ENCODE measurements around the gene ANKS4B.
"Not testable (repeated sequence)": the region's sequence is repeated elsewhere in the genome, so short reads cannot be mapped to it uniquely, and the experiment has no call there.

ANKS4B gene

DNA sequence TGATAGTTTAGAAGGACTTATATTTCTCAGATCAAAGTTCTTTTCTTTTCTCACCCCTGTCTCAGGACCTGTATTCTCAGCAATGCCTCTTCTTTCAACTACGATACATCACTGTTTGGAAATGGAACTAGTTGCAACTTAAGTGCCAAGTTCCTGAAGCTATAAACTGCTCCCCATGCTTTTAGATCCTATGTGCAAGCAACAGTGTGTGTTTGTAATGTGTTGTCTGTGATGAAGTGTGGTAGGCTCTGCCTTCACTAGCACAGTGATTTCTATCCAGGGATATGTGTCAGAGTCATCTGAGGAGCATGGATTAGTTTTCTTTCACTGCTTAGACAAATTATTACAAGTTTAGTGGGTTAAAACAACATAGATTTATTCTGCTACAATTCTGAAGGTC, 40.5 kb upstream of the ANKS4B start (continued):
- TF ChIP-seq ZFP3 (CRISPR knock-in tag; IDR thresholded peaks at IDR 0.05) = no peak
- TF ChIP-seq SNAI2 (CRISPR knock-in tag; IDR thresholded peaks at IDR 0.05) = no peak
- no peak for TF ChIP-seq CSDC2 (CRISPR knock-in tag; IDR thresholded peaks at IDR 0.05)
- TF ChIP-seq ESRRG (CRISPR knock-in tag; IDR thresholded peaks at IDR 0.05) = no peak
- TF ChIP-seq TOX (CRISPR knock-in tag; IDR thresholded peaks at IDR 0.05; ENCODE audit: borderline replicate concordance) = no peak
- no peak for TF ChIP-seq GLIS3 (CRISPR knock-in tag; IDR thresholded peaks at IDR 0.05)
- no peak for TF ChIP-seq ARNTL (CRISPR knock-in tag; IDR thresholded peaks at IDR 0.05; ENCODE audit: borderline replicate concordance, low read depth)
- TF ChIP-seq ZNF8 (CRISPR knock-in tag; IDR thresholded peaks at IDR 0.05) = no peak
- TF ChIP-seq ZC3H10 (CRISPR knock-in tag; IDR thresholded peaks at IDR 0.05) = no peak

DNA sequence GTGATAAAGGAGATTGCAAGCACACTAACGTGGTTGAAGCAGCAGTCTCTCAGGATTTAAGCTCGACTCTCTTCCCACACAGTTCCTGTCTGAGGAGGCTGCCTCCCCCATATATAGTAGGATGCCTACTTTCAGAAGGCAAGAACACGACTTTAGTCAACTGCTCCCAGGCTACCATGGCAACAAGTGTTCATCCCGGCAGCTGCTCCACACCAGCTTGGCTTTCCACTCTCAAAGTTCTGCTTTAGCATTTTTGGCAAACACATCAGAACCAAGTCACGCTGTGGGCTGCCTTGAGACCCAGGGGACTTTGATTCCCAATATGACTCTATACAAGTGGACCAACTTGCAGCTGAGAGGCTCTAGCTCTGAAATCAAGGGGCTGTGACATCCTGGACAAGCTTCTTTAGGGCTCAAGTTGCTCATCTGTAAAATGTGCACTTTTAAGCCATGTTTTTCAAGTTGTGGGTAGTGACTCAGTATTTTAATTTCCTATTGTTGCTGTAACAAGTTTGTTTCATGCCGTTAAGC, 38.7 kb upstream of the ANKS4B start:
- no peak for ATAC-seq
- TF ChIP-seq GLIS3 (CRISPR knock-in tag; IDR thresholded peaks at IDR 0.05) = no peak
- no peak for TF ChIP-seq OSR1 (CRISPR knock-in tag; IDR thresholded peaks at IDR 0.05)
- TF ChIP-seq, protein P1, sequence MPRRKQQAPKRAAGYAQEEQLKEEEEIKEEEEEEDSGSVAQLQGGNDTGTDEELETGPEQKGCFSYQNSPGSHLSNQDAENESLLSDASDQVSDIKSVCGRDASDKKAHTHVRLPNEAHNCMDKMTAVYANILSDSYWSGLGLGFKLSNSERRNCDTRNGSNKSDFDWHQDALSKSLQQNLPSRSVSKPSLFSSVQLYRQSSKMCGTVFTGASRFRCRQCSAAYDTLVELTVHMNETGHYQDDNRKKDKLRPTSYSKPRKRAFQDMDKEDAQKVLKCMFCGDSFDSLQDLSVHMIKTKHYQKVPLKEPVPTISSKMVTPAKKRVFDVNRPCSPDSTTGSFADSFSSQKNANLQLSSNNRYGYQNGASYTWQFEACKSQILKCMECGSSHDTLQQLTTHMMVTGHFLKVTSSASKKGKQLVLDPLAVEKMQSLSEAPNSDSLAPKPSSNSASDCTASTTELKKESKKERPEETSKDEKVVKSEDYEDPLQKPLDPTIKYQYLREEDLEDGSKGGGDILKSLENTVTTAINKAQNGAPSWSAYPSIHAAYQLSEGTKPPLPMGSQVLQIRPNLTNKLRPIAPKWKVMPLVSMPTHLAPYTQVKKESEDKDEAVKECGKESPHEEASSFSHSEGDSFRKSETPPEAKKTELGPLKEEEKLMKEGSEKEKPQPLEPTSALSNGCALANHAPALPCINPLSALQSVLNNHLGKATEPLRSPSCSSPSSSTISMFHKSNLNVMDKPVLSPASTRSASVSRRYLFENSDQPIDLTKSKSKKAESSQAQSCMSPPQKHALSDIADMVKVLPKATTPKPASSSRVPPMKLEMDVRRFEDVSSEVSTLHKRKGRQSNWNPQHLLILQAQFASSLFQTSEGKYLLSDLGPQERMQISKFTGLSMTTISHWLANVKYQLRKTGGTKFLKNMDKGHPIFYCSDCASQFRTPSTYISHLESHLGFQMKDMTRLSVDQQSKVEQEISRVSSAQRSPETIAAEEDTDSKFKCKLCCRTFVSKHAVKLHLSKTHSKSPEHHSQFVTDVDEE (CRISPR knock-in tag; IDR thresholded peaks at IDR 0.05) = no peak
- TF ChIP-seq, protein P2, sequence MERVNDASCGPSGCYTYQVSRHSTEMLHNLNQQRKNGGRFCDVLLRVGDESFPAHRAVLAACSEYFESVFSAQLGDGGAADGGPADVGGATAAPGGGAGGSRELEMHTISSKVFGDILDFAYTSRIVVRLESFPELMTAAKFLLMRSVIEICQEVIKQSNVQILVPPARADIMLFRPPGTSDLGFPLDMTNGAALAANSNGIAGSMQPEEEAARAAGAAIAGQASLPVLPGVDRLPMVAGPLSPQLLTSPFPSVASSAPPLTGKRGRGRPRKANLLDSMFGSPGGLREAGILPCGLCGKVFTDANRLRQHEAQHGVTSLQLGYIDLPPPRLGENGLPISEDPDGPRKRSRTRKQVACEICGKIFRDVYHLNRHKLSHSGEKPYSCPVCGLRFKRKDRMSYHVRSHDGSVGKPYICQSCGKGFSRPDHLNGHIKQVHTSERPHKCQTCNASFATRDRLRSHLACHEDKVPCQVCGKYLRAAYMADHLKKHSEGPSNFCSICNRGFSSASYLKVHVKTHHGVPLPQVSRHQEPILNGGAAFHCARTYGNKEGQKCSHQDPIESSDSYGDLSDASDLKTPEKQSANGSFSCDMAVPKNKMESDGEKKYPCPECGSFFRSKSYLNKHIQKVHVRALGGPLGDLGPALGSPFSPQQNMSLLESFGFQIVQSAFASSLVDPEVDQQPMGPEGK (CRISPR knock-in tag; IDR thresholded peaks at IDR 0.05; ENCODE audit: borderline replicate concordance) = no peak
- no peak for TF ChIP-seq CSDC2 (CRISPR knock-in tag; IDR thresholded peaks at IDR 0.05)
- TF ChIP-seq ZC3H10 (CRISPR knock-in tag; IDR thresholded peaks at IDR 0.05) = no peak

DNA sequence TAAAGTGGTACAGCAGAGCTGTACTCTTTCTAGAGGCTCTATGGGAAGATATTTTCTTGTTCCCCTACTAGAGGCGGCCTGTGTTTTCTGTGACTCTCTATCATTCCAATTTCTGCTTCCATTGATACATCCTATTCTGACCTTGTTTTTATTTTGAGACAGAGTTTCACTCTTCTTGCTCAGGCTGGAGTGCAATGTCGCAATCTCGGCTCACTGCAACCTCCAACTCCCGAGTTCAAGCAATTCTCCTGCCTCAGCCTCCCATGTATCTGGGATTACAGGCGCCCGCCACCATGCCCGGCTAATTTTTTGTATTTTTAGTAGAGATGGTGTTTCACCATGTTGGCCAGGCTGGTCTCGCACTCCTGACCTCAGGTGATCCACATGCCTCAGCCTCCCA, 38.2 kb upstream of the ANKS4B start:
- ATAC-seq = not testable (repeated sequence)

DNA sequence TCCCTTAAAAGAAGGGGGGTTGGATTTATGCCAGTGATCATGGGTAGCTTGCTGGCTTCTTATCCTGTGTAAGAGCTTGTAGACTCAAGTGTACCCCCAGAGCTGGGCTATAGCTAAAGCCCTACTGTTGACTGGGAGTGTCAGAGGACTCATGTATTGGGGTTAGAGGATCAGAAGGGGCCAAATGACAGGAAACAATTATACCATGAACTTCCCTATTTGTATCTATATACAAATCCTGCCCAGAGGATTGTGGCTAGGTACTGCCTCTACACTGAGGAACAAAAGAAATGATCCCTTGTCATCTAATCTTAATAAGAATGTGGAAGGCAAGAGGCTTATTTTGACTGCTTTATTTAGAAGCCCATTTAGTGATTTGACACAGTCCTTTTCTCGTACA, 36.4 kb upstream of the ANKS4B start:
- no peak for ATAC-seq
- TF ChIP-seq, protein P1 (CRISPR knock-in tag; IDR thresholded peaks at IDR 0.05) = no peak
- TF ChIP-seq, protein P3, sequence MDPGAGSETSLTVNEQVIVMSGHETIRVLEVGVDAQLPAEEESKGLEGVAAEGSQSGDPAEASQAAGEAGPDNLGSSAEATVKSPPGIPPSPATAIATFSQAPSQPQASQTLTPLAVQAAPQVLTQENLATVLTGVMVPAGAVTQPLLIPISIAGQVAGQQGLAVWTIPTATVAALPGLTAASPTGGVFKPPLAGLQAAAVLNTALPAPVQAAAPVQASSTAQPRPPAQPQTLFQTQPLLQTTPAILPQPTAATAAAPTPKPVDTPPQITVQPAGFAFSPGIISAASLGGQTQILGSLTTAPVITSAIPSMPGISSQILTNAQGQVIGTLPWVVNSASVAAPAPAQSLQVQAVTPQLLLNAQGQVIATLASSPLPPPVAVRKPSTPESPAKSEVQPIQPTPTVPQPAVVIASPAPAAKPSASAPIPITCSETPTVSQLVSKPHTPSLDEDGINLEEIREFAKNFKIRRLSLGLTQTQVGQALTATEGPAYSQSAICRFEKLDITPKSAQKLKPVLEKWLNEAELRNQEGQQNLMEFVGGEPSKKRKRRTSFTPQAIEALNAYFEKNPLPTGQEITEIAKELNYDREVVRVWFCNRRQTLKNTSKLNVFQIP (CRISPR knock-in tag; IDR thresholded peaks at IDR 0.05; ENCODE audit: borderline replicate concordance, low read depth) = no peak
- TF ChIP-seq ZFP3 (CRISPR knock-in tag; IDR thresholded peaks at IDR 0.05) (no peak), ZFP30 (CRISPR knock-in tag; IDR thresholded peaks at IDR 0.05) (no peak)

DNA sequence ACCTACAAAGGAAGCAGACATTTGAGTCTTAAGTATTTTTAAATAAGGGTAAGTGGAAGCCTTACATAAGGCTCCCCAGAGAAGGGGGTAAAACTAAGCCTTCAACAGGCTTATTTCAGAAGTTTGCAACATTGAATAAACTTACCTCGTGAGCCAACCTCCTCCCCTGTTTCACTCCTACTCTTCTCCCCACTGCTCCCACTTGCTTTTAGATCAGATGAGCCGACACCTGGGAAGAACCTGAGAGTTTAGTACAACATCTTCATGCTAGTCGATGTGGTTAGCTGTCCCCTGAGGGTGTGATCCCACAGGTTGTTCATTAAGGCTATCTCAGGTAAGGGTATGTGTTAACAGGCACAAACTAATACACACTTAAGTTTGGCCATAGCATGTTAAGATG, 35.9 kb upstream of the ANKS4B start:
- ATAC-seq = no peak
- TF ChIP-seq SNAI2 (CRISPR knock-in tag; IDR thresholded peaks at IDR 0.05) = no peak
- TF ChIP-seq, protein P4, sequence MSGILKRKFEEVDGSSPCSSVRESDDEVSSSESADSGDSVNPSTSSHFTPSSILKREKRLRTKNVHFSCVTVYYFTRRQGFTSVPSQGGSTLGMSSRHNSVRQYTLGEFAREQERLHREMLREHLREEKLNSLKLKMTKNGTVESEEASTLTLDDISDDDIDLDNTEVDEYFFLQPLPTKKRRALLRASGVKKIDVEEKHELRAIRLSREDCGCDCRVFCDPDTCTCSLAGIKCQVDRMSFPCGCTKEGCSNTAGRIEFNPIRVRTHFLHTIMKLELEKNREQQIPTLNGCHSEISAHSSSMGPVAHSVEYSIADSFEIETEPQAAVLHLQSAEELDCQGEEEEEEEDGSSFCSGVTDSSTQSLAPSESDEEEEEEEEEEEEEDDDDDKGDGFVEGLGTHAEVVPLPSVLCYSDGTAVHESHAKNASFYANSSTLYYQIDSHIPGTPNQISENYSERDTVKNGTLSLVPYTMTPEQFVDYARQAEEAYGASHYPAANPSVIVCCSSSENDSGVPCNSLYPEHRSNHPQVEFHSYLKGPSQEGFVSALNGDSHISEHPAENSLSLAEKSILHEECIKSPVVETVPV (CRISPR knock-in tag; IDR thresholded peaks at IDR 0.05) = no peak
- TF ChIP-seq ZFP3 (CRISPR knock-in tag; IDR thresholded peaks at IDR 0.05) = no peak
- TF ChIP-seq OSR1 (CRISPR knock-in tag; IDR thresholded peaks at IDR 0.05) = no peak

All from SK-N-SH treated with all-trans-retinoic acid at 6 μM for 48 hours (cell line).